Measurements from ENCODE around the gene LGALSL.

LGALSL gene

GRCh38 chr2:64502860-64503259 is 48.9 kb downstream of the LGALSL start:
- DNase-seq, result no peak

- DNase-seq, result no peak
Measured at GRCh38 chr2:64504774-64505720, 51.1 kb downstream of the LGALSL start.

- no peak for DNase-seq
Measured at GRCh38 chr2:64506686-64507085, 52.7 kb downstream of the LGALSL start.
